ENCODE results near the gene METTL9. TPM values are rescaled to one million over a fixed set of nuclear protein-coding genes. Genes with fewer than 3 reads are reported as not detected.

METTL9 gene
- total and polyA plus RNA-seq, 9 of the 15 experiments (the other 6 are each of a cell fraction or from before 2014, with no cell fraction given), result 12.2 to 107 (median 79.1) TPM

GRCh38 chr16:21611556-21612384, 12.4 kb downstream of the METTL9 start (continued):
- TF ChIP-seq LCOR (CRISPR knock-in tag; IDR thresholded peaks at IDR 0.05) (peak; percentile 47; the same call in 1 of the 2 replicates), ZSCAN32 (CRISPR knock-in tag; IDR thresholded peaks at IDR 0.05) (no peak), MBD2 (IDR thresholded peaks at IDR 0.05; ENCODE audit: borderline replicate concordance, low read depth) (no peak), RFX7 (CRISPR knock-in tag; IDR thresholded peaks at IDR 0.05) (no peak), PHF20 (IDR thresholded peaks at IDR 0.05; ENCODE audit: partially characterized antibody) (peak; percentile 31), ZNF212 (CRISPR knock-in tag; IDR thresholded peaks at IDR 0.05) (no peak), DPF2 (IDR thresholded peaks at IDR 0.05) (peak; percentile 91), TBL1XR1 (IDR thresholded peaks at IDR 0.05; ENCODE audit: low read length in 2 of 2) (peak in 1 of 2 experiments; percentile 94; a peak in 2 of 4 replicates), PHB (CRISPR knock-in tag; IDR thresholded peaks at IDR 0.05) (no peak), ATF3 (IDR thresholded peaks at IDR 0.05) (peak; percentile 72; the same call in 1 of the 2 replicates), ATF3 (CRISPR knock-in tag; conservative IDR thresholded peaks at IDR 0.05) (no peak), ELF2 (CRISPR knock-in tag; IDR thresholded peaks at IDR 0.05) (no peak), NR2C1 (IDR thresholded peaks at IDR 0.05) (no peak), NR2C1 (tag; IDR thresholded peaks at IDR 0.05) (no peak), EHMT2 (IDR thresholded peaks at IDR 0.05) (no peak), MTA2 (IDR thresholded peaks at IDR 0.05; ENCODE audit: low read depth) (peak; percentile 72), RFX1 (IDR thresholded peaks at IDR 0.05) (no peak), TOE1 (IDR thresholded peaks at IDR 0.05; ENCODE audit: borderline replicate concordance) (peak; percentile 82; the same call in 1 of the 2 replicates), TOE1 (CRISPR knock-in tag; IDR thresholded peaks at IDR 0.05; ENCODE audit: borderline replicate concordance, low read depth) (no peak), KAT7 (CRISPR knock-in tag; IDR thresholded peaks at IDR 0.05; ENCODE audit: borderline replicate concordance) (0 out of 2 replicates have a peak, but pooled peaks have one; percentile 12), EP400 (IDR thresholded peaks at IDR 0.05) (peak; percentile 59), BRD4 (IDR thresholded peaks at IDR 0.05) (no peak), ZNF197 (CRISPR knock-in tag; IDR thresholded peaks at IDR 0.05; ENCODE audit: low read depth) (peak; percentile 74; the same call in 1 of the 2 replicates), SMARCC2 (IDR thresholded peaks at IDR 0.05; ENCODE audit: low read depth) (peak; percentile 67), KAT2B (IDR thresholded peaks at IDR 0.05; ENCODE audit: low read depth, low read length) (no peak), TRIM24 (IDR thresholded peaks at IDR 0.05) (peak in 1 of 2 experiments; percentile 72; a peak in 2 of 4 replicates), GATA2 (CRISPR knock-in tag; IDR thresholded peaks at IDR 0.05) (peak; percentile 57; the same call in 1 of the 2 replicates), ZNF12 (CRISPR knock-in tag; IDR thresholded peaks at IDR 0.05) (no peak)
- TF ChIP-seq, protein P1, sequence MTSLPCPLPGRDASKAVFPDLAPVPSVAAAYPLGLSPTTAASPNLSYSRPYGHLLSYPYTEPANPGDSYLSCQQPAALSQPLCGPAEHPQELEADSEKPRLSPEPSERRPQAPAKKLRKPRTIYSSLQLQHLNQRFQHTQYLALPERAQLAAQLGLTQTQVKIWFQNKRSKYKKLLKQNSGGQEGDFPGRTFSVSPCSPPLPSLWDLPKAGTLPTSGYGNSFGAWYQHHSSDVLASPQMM (CRISPR knock-in tag; IDR thresholded peaks at IDR 0.05), result no peak
- TF ChIP-seq, protein P2, sequence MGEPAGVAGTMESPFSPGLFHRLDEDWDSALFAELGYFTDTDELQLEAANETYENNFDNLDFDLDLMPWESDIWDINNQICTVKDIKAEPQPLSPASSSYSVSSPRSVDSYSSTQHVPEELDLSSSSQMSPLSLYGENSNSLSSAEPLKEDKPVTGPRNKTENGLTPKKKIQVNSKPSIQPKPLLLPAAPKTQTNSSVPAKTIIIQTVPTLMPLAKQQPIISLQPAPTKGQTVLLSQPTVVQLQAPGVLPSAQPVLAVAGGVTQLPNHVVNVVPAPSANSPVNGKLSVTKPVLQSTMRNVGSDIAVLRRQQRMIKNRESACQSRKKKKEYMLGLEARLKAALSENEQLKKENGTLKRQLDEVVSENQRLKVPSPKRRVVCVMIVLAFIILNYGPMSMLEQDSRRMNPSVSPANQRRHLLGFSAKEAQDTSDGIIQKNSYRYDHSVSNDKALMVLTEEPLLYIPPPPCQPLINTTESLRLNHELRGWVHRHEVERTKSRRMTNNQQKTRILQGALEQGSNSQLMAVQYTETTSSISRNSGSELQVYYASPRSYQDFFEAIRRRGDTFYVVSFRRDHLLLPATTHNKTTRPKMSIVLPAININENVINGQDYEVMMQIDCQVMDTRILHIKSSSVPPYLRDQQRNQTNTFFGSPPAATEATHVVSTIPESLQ (CRISPR knock-in tag; IDR thresholded peaks at IDR 0.05), result no peak

Measured in K562 (cell line).